ENCODE measurements around the gene MTSS2. TPM values are rescaled to one million over a fixed set of nuclear protein-coding genes. Genes with fewer than 3 reads are reported as not detected.

MTSS2 gene, protein sequence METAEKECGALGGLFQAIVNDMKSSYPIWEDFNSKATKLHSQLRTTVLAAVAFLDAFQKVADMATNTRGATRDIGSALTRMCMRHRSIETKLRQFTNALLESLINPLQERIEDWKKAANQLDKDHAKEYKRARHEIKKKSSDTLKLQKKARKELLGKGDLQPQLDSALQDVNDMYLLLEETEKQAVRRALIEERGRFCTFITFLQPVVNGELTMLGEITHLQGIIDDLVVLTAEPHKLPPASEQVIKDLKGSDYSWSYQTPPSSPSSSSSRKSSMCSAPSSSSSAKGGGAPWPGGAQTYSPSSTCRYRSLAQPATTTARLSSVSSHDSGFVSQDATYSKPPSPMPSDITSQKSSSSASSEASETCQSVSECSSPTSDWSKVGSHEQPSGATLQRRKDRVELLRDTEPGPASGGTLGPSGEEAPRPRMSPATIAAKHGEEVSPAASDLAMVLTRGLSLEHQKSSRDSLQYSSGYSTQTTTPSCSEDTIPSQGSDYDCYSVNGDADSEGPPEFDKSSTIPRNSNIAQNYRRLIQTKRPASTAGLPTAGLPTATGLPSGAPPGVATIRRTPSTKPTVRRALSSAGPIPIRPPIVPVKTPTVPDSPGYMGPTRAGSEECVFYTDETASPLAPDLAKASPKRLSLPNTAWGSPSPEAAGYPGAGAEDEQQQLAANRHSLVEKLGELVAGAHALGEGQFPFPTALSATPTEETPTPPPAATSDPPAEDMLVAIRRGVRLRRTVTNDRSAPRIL
- total RNA-seq, result 9.9 and 18.7 TPM in 2 replicates

- DNase-seq (ENCODE audit: low read depth in 2 of 2), result peak; percentile 62 to 93
Observed at GRCh38 chr16:70685938-70686375, at the start of gene MTSS2. Gene MTSS2, minus strand, starts transcription at chr16:70686053. Its CDS starts 262 bp downstream, at chr16:70685791.

DNA sequence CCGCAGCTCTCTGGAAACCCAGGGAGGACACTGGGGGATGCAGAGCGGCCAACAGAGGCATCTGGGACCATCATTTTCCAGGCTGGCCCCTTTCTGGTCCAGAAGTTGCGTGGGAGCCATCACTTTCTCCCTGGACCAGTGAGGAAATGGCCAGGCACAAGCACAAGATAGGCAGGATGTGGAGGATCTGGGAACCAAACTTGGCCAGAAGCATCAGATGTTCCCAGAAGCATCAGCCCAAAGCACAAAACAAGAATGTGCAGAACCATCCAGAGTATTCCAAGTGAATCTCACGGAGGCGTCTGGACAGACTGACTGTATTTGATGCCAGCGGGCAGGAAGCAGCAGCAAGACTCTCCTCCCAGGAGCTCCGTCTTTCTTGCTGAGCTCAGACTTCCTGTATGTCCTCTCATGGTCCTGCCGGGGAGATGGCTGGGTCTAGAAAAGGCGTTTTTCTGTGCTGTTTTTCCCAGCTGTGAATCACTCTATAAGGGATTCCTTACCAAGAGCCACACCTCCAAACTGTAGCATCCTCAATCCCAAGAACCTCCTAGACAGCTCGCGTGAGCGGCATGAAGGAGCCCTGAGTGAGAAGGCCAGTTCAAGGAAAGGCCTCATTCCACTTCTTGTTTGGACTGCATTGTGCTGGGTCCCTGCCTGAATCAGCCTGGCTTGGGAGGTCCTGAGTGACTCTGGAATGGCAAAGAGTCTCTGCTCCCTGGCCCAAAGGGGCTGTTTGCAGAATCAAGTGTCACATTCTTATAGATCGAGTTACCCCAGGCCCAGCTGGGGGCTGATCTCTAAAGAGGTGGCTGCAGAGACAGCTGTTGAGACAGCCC is 49.5 kb upstream of the MTSS2 start:
- no peak for DNase-seq (ENCODE audit: low read depth in 2 of 2)

DNA sequence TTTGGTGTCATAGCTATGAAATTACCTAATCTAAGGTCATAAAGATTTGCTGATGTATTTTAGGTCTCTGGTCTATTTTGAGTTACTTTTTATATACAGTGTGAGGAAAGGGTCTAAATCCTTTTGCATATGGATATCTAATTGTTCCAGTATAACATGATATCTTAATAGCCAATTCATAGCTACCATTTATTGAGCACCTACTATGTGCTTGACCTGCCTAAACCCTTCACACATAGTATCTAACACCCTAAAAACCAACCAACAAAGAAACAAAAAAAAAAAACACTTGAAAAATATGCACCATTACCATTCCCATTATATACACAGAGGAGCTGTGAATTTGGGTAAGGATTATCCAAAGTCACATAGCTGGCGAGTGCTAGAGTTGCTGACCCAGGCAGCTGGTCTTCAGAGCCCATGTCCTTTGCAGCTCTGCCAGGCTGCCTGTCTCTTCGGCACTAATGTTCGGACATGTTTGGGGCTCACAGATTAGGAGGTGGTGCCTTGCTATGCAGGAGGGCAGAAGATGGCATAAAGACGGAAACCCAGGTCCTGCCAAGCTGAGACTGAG is 48.8 kb upstream of the MTSS2 start:
- no peak for DNase-seq (ENCODE audit: low read depth in 2 of 2)

GRCh38 chr16:70730944-70731343 is 45.1 kb upstream of the MTSS2 start:
- peak; percentile 75 to 86 for DNase-seq (ENCODE audit: low read depth in 2 of 2)

- no peak for DNase-seq (ENCODE audit: low read depth in 2 of 2)
Observed at GRCh38 chr16:70730031-70730430, 44.2 kb upstream of the MTSS2 start.

DNA sequence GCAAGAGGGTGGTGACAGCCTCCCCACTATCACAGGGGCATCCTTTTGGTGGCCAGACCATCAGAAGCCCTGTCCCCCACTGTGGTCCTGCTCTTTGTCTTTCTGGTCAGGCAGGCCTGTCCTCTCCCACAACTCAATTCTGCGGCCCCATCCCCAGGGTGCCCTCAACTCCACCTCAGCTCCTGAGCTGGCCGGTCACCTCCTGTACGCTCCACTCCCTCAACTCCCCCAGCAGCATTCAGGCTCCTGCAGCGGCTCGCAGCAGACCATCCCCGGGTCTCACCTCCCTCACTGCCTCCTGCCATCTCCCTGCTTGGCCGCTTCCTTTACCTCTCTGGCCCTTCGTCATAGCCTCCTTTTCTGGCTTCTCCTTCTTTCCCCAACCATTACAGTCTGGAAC is 43.4 kb upstream of the MTSS2 start:
- DNase-seq (ENCODE audit: low read depth in 2 of 2), result no peak

DNA sequence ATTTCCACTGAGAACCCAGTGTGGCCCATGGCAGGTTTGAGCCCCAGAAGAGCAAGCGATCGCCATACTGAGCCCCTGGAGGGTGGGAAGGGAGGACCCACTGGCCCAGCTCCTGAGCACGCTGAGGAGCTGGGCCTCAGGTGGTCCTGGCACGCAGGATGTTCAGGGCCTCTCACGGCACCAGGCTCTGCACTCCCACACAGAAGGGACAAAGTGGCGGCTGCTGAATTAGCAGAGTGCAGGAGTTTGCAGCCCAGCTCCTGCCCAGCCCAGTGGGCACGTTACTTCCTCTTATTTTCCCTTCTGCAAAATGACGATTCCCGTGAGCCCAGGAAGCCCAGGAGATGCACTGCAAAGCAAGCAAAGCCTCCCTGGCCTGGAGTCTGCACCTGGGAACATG is 42.3 kb upstream of the MTSS2 start:
- DNase-seq (ENCODE audit: low read depth in 2 of 2), result no peak

GRCh38 chr16:70726892-70727361 is 41.1 kb upstream of the MTSS2 start:
- no peak for DNase-seq (ENCODE audit: low read depth in 2 of 2)

DNA sequence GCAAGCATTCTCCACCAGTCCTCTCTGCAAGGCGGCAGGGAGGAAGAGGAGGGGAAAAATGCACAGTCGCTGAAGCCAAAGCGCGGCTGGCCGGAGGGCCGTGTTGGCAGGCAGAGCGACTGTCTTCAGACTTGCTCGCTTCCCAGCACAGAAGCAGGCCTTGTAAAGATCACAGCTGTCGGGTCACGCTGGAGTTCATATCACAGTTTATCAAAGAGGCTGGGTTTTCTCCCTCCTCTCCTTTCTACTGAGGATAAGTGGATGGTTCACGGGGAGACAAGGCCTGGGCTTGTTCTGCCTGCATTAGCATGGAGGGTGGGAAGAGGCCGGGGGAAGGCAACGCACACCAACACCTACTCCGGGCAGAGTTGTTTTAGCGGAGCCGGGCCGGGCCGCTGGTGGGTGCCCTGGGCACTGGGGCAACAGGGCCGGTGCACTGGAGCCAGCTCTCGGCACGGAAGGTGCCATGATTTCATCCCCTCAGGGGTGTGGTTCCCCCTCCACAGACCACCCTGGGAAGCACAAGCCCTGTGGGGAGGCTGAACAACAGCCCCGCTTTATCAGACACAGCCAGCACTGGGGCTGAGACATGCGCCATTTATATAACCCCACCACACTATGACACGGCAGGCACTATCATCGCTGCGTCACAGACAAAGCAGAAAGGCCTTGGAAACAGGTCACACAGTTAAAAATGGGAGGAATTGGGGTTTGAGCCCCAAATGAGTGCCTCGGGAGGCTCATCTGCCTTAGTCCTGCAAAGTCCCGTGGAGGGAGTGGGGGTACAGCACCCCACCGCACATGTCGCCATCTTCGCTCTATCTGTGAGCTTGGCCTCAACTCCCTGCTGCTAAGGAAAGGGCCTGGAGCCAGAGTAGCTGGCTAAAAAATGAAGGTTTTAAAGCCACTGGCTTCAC is 40.3 kb upstream of the MTSS2 start:
- DNase-seq (ENCODE audit: low read depth in 2 of 2), result no peak

DNA sequence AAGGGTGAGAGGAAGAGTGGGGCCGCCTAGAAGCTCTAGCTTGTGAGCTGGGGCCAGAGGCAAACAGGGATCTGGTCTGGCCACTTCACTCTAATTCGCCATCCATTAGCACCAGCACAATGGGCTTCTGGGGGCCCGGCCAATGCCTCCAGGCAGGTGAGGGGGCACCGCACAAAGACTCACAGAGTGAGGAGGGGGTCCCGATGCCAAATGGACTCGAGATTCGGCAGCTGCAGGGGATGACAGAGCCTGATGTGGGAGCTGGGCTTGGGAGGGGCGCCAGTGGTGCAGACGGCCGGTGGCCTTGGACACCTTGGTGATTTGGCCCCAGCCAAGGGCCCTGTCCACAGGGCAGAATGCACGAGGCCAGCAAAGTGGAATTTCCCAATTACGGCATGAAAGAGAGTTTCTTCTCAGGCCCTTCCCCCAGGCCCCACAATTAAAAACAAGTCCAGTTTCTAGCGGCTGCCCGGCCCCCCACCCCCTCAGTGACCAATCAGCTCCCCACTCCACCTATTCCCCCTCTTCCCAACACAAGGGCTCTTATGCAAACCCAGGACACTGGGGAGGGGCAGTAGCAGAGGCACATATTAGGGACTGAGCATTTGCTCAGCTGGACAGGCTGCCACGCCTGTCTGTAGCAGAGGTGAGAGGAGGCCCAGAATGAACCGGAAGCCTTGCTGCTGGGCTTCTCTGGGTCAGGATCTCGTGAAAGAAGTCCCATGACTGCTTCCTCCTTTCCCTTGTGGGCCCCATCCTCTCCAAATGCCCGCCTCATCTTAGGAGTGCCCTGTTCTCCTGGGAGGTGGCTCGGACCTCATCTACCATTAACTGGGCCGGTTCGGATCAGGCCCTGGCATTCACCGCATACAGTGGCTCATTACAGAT is 39.4 kb upstream of the MTSS2 start:
- no peak for DNase-seq (ENCODE audit: low read depth in 2 of 2)

- DNase-seq (ENCODE audit: low read depth in 2 of 2), result no peak
Observed at GRCh38 chr16:70724146-70725023, 38.5 kb upstream of the MTSS2 start.

DNA sequence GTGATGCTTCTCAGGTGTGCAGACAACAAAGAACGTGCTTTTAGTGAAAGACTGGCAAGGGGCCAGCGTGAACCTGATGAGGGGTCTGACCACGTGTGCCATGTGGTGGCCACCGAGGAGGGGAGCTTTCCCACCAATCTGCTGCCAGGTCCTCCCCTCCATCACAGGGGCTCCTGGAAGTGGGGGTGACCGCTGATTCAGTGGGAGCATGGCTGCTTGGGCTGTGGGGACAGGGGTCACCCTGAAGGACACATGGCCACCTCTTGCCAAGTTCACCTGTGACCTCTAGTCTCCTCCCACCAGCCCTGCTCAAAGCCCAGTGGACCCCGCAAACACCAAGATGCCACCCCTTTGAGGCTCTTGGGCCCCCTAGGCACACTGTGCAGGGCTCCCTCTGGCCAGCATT is 37.9 kb upstream of the MTSS2 start:
- DNase-seq (ENCODE audit: low read depth in 2 of 2), result no peak

GRCh38 chr16:70721202-70721963 is 35.5 kb upstream of the MTSS2 start:
- no peak for DNase-seq (ENCODE audit: low read depth in 2 of 2)

DNA sequence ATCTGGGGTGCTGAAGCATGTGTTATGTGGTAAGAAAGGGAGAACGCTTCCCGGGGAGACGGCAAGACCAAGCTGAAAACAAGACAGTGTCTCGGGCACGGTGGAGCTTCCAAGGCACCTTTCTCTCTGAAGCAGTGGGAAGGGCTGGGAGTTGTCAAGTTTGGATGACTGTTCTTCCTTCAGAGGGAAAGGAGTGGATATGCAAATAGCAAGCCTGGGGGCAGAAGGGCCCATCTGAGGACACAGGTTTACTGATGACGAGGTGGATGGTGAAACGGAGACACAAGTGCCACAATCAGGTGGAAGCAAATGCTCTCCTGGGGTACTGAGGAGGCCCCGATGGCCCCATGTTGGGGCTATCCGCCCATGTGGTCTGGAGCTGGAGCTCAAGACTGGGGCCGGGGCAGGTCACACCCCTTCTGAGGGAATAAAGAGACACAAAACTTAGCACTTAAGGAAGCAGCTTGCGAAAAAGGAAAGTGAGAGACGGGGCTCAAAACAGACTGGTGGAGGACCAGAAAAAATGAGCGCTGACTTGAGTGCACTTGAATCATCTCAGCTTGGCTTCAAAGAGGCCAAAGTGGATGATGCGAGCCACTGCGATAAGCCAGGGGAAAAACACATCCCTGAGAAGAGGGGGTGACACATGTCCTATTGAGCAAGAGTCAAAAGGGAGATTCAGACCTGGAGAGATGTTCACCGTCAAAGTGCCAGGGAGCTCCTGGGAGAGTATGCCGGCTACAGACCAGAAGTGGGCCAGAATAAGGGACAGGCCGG is 34.8 kb upstream of the MTSS2 start:
- no peak for DNase-seq (ENCODE audit: low read depth in 2 of 2)

GRCh38 chr16:70717065-70717464 is 31.2 kb upstream of the MTSS2 start:
- DNase-seq (ENCODE audit: low read depth in 2 of 2), result no peak

GRCh38 chr16:70715860-70716357 is 30.1 kb upstream of the MTSS2 start:
- DNase-seq (ENCODE audit: low read depth in 2 of 2), result peak; percentile 23 to 31
